ENCODE results near the gene ETV6.

ETV6 gene

GRCh38 chr12:11746024-11746771 is 96.7 kb downstream of the ETV6 start:
- DNase-seq = no peak

- no peak for DNase-seq
Observed at GRCh38 chr12:11746940-11747716, 97.7 kb downstream of the ETV6 start.

- no peak for DNase-seq
Observed at GRCh38 chr12:11747969-11748368, 98.5 kb downstream of the ETV6 start.

GRCh38 chr12:11748903-11749302 is 99.4 kb downstream of the ETV6 start:
- no peak for DNase-seq

- DNase-seq = no peak
Observed at GRCh38 chr12:11749943-11750690, 100.6 kb downstream of the ETV6 start.

GRCh38 chr12:11752403-11753149 is 103.1 kb downstream of the ETV6 start:
- DNase-seq = no peak

- DNase-seq = peak; percentile 56
Observed at GRCh38 chr12:11753150-11753499, 103.7 kb downstream of the ETV6 start.

GRCh38 chr12:11753826-11754225 is 104.4 kb downstream of the ETV6 start:
- no peak for DNase-seq

GRCh38 chr12:11754256-11754655 is 104.8 kb downstream of the ETV6 start:
- no peak for DNase-seq

- DNase-seq = no peak
Observed at GRCh38 chr12:11755302-11755930, 105.9 kb downstream of the ETV6 start.

- no peak for DNase-seq
Observed at GRCh38 chr12:11756022-11756421, 106.5 kb downstream of the ETV6 start.

- DNase-seq = no peak
Observed at GRCh38 chr12:11756523-11756922, 107.0 kb downstream of the ETV6 start.

- DNase-seq = no peak
Observed at GRCh38 chr12:11757095-11757494, 107.6 kb downstream of the ETV6 start.

- DNase-seq = no peak
Observed at GRCh38 chr12:11757531-11757930, 108.1 kb downstream of the ETV6 start.

GRCh38 chr12:11758087-11758486 is 108.6 kb downstream of the ETV6 start:
- peak; percentile 85 for DNase-seq

- DNase-seq = no peak
Observed at GRCh38 chr12:11758510-11759493, 109.3 kb downstream of the ETV6 start.

GRCh38 chr12:11759494-11759878 is 110.0 kb downstream of the ETV6 start:
- no peak for DNase-seq

GRCh38 chr12:11759899-11760298 is 110.4 kb downstream of the ETV6 start:
- DNase-seq = no peak

- no peak for DNase-seq
Observed at GRCh38 chr12:11761869-11762567, 112.5 kb downstream of the ETV6 start.

- DNase-seq = no peak
Observed at GRCh38 chr12:11762723-11763326, 113.4 kb downstream of the ETV6 start.
